ENCODE results near the gene SPATA20. TPM values are rescaled to one million over a fixed set of nuclear protein-coding genes. Genes with fewer than 3 reads are reported as not detected.

SPATA20 gene
- total and polyA plus RNA-seq, 2 of the 13 experiments (the other 11 are each of a cell fraction or from before 2014, with no cell fraction given), result 36.1 to 64.8 TPM

- TF ChIP-seq ZBTB39 (CRISPR knock-in tag; IDR thresholded peaks at IDR 0.05) (no peak), ZNF280D (CRISPR knock-in tag; IDR thresholded peaks at IDR 0.05) (no peak), ISX (CRISPR knock-in tag; conservative IDR thresholded peaks at IDR 0.05) (no peak), ZNF232 (CRISPR knock-in tag; IDR thresholded peaks at IDR 0.05; ENCODE audit: borderline replicate concordance) (no peak), THAP8 (CRISPR knock-in tag; IDR thresholded peaks at IDR 0.05; ENCODE audit: borderline replicate concordance) (no peak), MTF1 (CRISPR knock-in tag; IDR thresholded peaks at IDR 0.05) (no peak), MBD4 (IDR thresholded peaks at IDR 0.05; ENCODE audit: borderline replicate concordance, low read length) (no peak), ADNP (CRISPR knock-in tag; IDR thresholded peaks at IDR 0.05) (no peak), TFDP1 (CRISPR knock-in tag; IDR thresholded peaks at IDR 0.05; ENCODE audit: borderline replicate concordance) (no peak; the same call in 1 of the 2 replicates), GATA4 (IDR thresholded peaks at IDR 0.05; ENCODE audit: borderline replicate concordance, low read depth) (no peak), TAF15 (IDR thresholded peaks at IDR 0.05; ENCODE audit: low read depth, low read length, poor library complexity, severe bottlenecking) (no peak), RNF2 (conservative IDR thresholded peaks at IDR 0.05; ENCODE audit: low read depth) (no peak), SNAI1 (CRISPR knock-in tag; IDR thresholded peaks at IDR 0.05; ENCODE audit: borderline replicate concordance) (no peak), CHD4 (IDR thresholded peaks at IDR 0.05; ENCODE audit: borderline replicate concordance, low read length) (no peak), ZNF790 (CRISPR knock-in tag; IDR thresholded peaks at IDR 0.05; ENCODE audit: borderline replicate concordance) (no peak), SNAPC5 (CRISPR knock-in tag; IDR thresholded peaks at IDR 0.05; ENCODE audit: borderline replicate concordance) (no peak), ZNF24 (IDR thresholded peaks at IDR 0.05) (no peak), ZFP37 (CRISPR knock-in tag; IDR thresholded peaks at IDR 0.05; ENCODE audit: borderline replicate concordance) (no peak), ZBTB46 (CRISPR knock-in tag; IDR thresholded peaks at IDR 0.05; ENCODE audit: borderline replicate concordance) (no peak)
These were observed 3.9 kb downstream of the SPATA20 start (continued) for GRCh38 chr17:50550661-50551432.

Data from HepG2 (cell line).